HEK293T (cell line): Measurements from ENCODE around the gene ITGAX.
A peak's percentile ranks its signal among the peaks of the same experiment; 100 is the strongest.

Experiments used
- CTCF ChIA-PET: fragments of 350-600 bp; formaldehyde crosslinking; extraction: SDS; loops from one replicate; lab custom pipeline; 2021; ENCODE audit warnings: antibody characterized with exemption, inconsistent platforms; lab: Yijun Ruan, JAX
- POLR2A ChIA-PET: fragments of 350-600 bp; formaldehyde crosslinking; extraction: SDS; loops from one replicate; lab custom pipeline; 2020; ENCODE audit warnings: antibody characterized with exemption, inconsistent platforms; lab: Yijun Ruan, JAX
- DNase-seq: peaks from one replicate; pipeline ENCODE4 v3.0.0; 2012; ENCODE audit warnings: mixed read lengths; ENCODE audit errors: extremely low spot score
- ARNT ChIP-seq: fragments of 450-650 bp; IDR thresholded peaks from 2 replicates; pipeline ENCODE4 v1.6.1; 2017; ENCODE audit warnings: mild to moderate bottlenecking
- BHLHE40 ChIP-seq: fragments of 450-650 bp; IDR thresholded peaks from 2 replicates; pipeline ENCODE4 v1.6.1; 2016; ENCODE audit warnings: mild to moderate bottlenecking, moderate library complexity, borderline replicate concordance
- CTBP1 ChIP-seq: fragments of 450-650 bp; IDR thresholded peaks from 2 replicates; pipeline ENCODE4 v1.6.1; 2016; ENCODE audit warnings: borderline replicate concordance
- ELF4 ChIP-seq: fragments of 450-650 bp; IDR thresholded peaks from 2 replicates; pipeline ENCODE4 v1.6.1; 2017; ENCODE audit warnings: antibody characterized with exemption
- FOXA1 ChIP-seq: fragments of 450-650 bp; IDR thresholded peaks from 2 replicates; pipeline ENCODE4 v1.6.1; 2016; ENCODE audit warnings: mild to moderate bottlenecking
- FOXK2 ChIP-seq: fragments of 450-650 bp; IDR thresholded peaks from 2 replicates; pipeline ENCODE4 v1.6.1; 2016; ENCODE audit warnings: mild to moderate bottlenecking
- FOXM1 ChIP-seq: fragments of 450-650 bp; IDR thresholded peaks from 2 replicates; pipeline ENCODE4 v1.6.1; 2017; ENCODE audit warnings: mild to moderate bottlenecking, borderline replicate concordance
- HDGF ChIP-seq: fragments of 450-650 bp; IDR thresholded peaks from 2 replicates; pipeline ENCODE4 v1.6.1; 2017; ENCODE audit warnings: antibody characterized with exemption, borderline replicate concordance
- L3MBTL2 ChIP-seq: fragments of 450-650 bp; conservative IDR thresholded peaks from 2 replicates; pipeline ENCODE4 v1.6.1; 2016; ENCODE audit warnings: mild to moderate bottlenecking
- LEF1 ChIP-seq: fragments of 450-650 bp; IDR thresholded peaks from 2 replicates; pipeline ENCODE4 v1.6.1; 2017; ENCODE audit warnings: mild to moderate bottlenecking, borderline replicate concordance
- NFRKB ChIP-seq: fragments of 450-650 bp; IDR thresholded peaks from 2 replicates; pipeline ENCODE4 v1.6.1; 2016; ENCODE audit warnings: mild to moderate bottlenecking, moderate library complexity
- PKNOX1 ChIP-seq: fragments of 450-650 bp; IDR thresholded peaks from 2 replicates; pipeline ENCODE4 v1.6.1; 2016
- SP1 ChIP-seq: fragments of 450-650 bp; IDR thresholded peaks from 2 replicates; pipeline ENCODE4 v1.6.1; 2017
- SUZ12 ChIP-seq: fragments of 450-650 bp; IDR thresholded peaks from 2 replicates; pipeline ENCODE4 v1.6.1; 2016; ENCODE audit warnings: mild to moderate bottlenecking
- TARDBP ChIP-seq: fragments of 450-650 bp; IDR thresholded peaks from 2 replicates; pipeline ENCODE4 v1.6.1; 2016
- ZNF384 ChIP-seq: fragments of 450-650 bp; IDR thresholded peaks from 2 replicates; pipeline ENCODE4 v1.6.1; 2016

Gene ITGAX

GRCh38 chr16:31327646-31328225, 27.2 kb upstream of the ITGAX start:
- POLR2A ChIA-PET = interaction anchor here (1.2 kb wide), 1 partner anchor 211 kb away, joined by 3 read pairs; the partner anchor contains the start of gene KAT8
- CTCF ChIA-PET = no interaction called here
- TF ChIP-seq TARDBP (no peak), FOXA1 (no peak), ARNT (no peak), HDGF (no peak), BHLHE40 (no peak), L3MBTL2 (no peak), PKNOX1 (no peak), FOXM1 (no peak), NFRKB (no peak), SP1 (no peak), CTBP1 (no peak), LEF1 (no peak), SUZ12 (no peak), ZNF384 (no peak)
- peak; percentile 3 for DNase-seq

GRCh38 chr16:31328322-31329052, 26.5 kb upstream of the ITGAX start:
- TF ChIP-seq L3MBTL2 (no peak), ARNT (no peak), BHLHE40 (no peak), SUZ12 (no peak), FOXK2 (no peak), ZNF384 (no peak), ELF4 (no peak), HDGF (no peak), FOXM1 (no peak), FOXA1 (no peak), SP1 (no peak)
- ChIA-PET POLR2A (no interaction called here), CTCF (no interaction called here)
- DNase-seq = no peak

GRCh38 chr16:31329671-31330552, 25.1 kb upstream of the ITGAX start:
- no peak for DNase-seq
- TF ChIP-seq ZNF384 = no peak
- CTCF ChIA-PET = no interaction called here
- POLR2A ChIA-PET = interaction anchor here (0.5 kb wide), 1 partner anchor 54 kb away, joined by 4 read pairs; no protein-coding TSS in a partner anchor

- ChIA-PET POLR2A (no interaction called here), CTCF (no interaction called here)
- no peak for DNase-seq
- TF ChIP-seq L3MBTL2 = no peak
- TF ChIP-seq ELF4 = no peak
Observed at GRCh38 chr16:31330553-31330890, 24.5 kb upstream of the ITGAX start.

- CTCF ChIA-PET = no interaction called here
- peak; percentile 3 for DNase-seq
- TF ChIP-seq TARDBP (no peak), PKNOX1 (no peak), FOXK2 (no peak), FOXM1 (no peak), SP1 (no peak), HDGF (no peak), ZNF384 (no peak), FOXA1 (no peak), ELF4 (no peak), LEF1 (no peak), BHLHE40 (no peak), CTBP1 (no peak), NFRKB (no peak), ARNT (no peak), L3MBTL2 (no peak), SUZ12 (no peak)
- POLR2A ChIA-PET = no interaction called here
Observed at GRCh38 chr16:31331141-31331764, 23.7 kb upstream of the ITGAX start.

- TF ChIP-seq FOXA1 (no peak), FOXM1 (no peak), SP1 (no peak), ZNF384 (no peak), CTBP1 (no peak), NFRKB (no peak), L3MBTL2 (no peak), LEF1 (no peak), HDGF (no peak), ARNT (no peak)
- POLR2A ChIA-PET = no interaction called here
- DNase-seq = peak; percentile 4
- CTCF ChIA-PET = no interaction called here
Observed at GRCh38 chr16:31331807-31332301, 23.1 kb upstream of the ITGAX start.
